Tibial artery (tissue), 4 donors: ENCODE measurements around the gene TXN.
"Not testable (repeated sequence)": the region's sequence is repeated elsewhere in the genome, so short reads cannot be mapped to it uniquely, and the experiment has no call there.

ENCODE experiments used
- DNase-seq, 2 donors: peaks; one replicate each; pipeline ENCODE4 v3.0.0-alpha.2; 2019
- H3K27ac ChIP-seq, 2 donors: fragments of 200-600 bp; sonication (generic) in 1 of 2; 1 replicate in 1 of 2; 2 replicates in 1 of 2; pipeline ENCODE4 v1.5.1; 2018 to 2019; ENCODE audit warnings: mild to moderate bottlenecking in 1 of 2
- H3K27me3 ChIP-seq, 2 donors: fragments of 200-600 bp; sonication (generic) in 1 of 2; one replicate each; pipeline versions ENCODE4 v1.5.1 to v1.6.0; 2016 to 2019
- H3K36me3 ChIP-seq, 3 donors: fragments of 200-600 bp; sonication (generic) in 2 of 3; one replicate each; pipeline ENCODE4 v1.5.1; 2016 to 2019; ENCODE audit warnings: mild to moderate bottlenecking in 2 of 3
- H3K4me1 ChIP-seq, 4 donors: fragments of 200-600 bp; sonication (generic) in 2 of 4; 1 replicate in 3 of 4; 2 replicates in 1 of 4; pipeline ENCODE4 v1.5.1; 2016 to 2019
- H3K4me3 ChIP-seq, 2 donors: fragments of 200-600 bp; sonication (generic) in 1 of 2; 1 replicate in 1 of 2; 2 replicates in 1 of 2; pipeline ENCODE4 v1.5.1; 2018 to 2019; ENCODE audit warnings: mild to moderate bottlenecking in 2 of 2
- H3K9me3 ChIP-seq, 3 donors: fragments of 200-600 bp; sonication (generic) in 1 of 3; one replicate each; pipeline ENCODE4 v1.5.1; 2016 to 2019
- intact Hi-C: fragments of 100-400 bp; cut with DNase I; formaldehyde crosslinking; loops from one replicate; pipeline ENCODE4 v1.15.0; 2023; ENCODE audit warnings: low total_unique reads
- TF ChIP-seq, protein P1 (sequence below), 2 experiments: fragments of 200-600 bp in 1 of 2; fragments of 450-650 bp in 1 of 2; IDR thresholded peaks; one replicate each; pipeline ENCODE4 v1.5.1; 2017 to 2019; ENCODE audit warnings: antibody characterized with exemption in 2 of 2, mild to moderate bottlenecking in 1 of 2, moderate library complexity in 1 of 2

TXN gene

DNA sequence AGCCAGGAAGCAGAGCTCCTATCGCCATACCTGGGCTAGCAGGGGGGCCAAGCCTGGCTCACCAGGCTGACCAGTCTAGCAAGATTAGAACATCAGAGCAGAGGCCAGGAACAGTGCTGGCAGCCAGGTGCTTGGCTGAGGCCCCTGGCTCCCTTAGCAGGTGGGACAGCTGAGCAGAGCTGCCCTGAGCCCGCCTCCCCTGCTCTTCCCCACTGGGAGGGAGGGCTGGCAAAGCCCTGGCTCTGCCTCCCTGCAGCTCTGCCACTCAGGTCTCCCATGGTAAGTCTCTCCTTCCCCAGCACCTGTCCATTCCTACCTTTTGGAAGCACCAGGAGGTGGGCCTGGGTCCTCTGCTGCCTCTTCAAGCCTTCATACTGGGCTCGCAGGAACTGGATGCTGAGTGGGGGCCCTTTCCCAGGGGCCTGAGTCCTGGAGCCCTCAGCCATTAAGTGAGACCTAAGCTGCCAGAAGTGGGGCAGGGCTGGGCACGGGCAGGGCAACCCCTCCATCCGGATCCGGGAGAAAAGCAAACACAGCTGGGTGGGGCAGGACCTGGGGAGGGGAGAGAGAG lies 49.2 kb downstream of the TXN start:
- no peak for DNase-seq
- intact Hi-C loops = no loop called here
- TF ChIP-seq, protein P1, sequence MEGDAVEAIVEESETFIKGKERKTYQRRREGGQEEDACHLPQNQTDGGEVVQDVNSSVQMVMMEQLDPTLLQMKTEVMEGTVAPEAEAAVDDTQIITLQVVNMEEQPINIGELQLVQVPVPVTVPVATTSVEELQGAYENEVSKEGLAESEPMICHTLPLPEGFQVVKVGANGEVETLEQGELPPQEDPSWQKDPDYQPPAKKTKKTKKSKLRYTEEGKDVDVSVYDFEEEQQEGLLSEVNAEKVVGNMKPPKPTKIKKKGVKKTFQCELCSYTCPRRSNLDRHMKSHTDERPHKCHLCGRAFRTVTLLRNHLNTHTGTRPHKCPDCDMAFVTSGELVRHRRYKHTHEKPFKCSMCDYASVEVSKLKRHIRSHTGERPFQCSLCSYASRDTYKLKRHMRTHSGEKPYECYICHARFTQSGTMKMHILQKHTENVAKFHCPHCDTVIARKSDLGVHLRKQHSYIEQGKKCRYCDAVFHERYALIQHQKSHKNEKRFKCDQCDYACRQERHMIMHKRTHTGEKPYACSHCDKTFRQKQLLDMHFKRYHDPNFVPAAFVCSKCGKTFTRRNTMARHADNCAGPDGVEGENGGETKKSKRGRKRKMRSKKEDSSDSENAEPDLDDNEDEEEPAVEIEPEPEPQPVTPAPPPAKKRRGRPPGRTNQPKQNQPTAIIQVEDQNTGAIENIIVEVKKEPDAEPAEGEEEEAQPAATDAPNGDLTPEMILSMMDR (IDR thresholded peaks at IDR 0.05) = no peak
- H3K4me3 ChIP-seq = no peak overlapping the region
- H3K4me1 ChIP-seq = peaks cover 0 to 4% (median 0%) of the 10 kb centered on the region in 4 donors
- H3K27me3 ChIP-seq = peaks cover 0 to 10% of the 10 kb centered on the region in 2 donors
- H3K36me3 ChIP-seq = no peaks in the 10 kb centered on the region
- no peak overlapping the region for H3K27ac ChIP-seq
- H3K9me3 ChIP-seq = no peaks in the 10 kb centered on the region

- Histone ChIP-seq H3K27me3 (peaks cover 0 to 10% of the 10 kb centered on the region in 2 donors), H3K4me3 (no peak overlapping the region), H3K9me3 (no peaks in the 10 kb centered on the region), H3K36me3 (no peaks in the 10 kb centered on the region), H3K27ac (no peak overlapping the region), H3K4me1 (peaks cover 0 to 4% (median 0%) of the 10 kb centered on the region in 4 donors)
- intact Hi-C loops = no loop called here
- DNase-seq = no peak
- TF ChIP-seq, protein P1 (IDR thresholded peaks at IDR 0.05) = no peak
These were observed 49.9 kb downstream of the TXN start for GRCh38 chr9:110206389-110206788.

- H3K4me3 ChIP-seq, H3K27ac ChIP-seq, H3K9me3 ChIP-seq, DNase-seq, H3K36me3 ChIP-seq, H3K4me1 ChIP-seq, intact Hi-C loops: not testable (repeated sequence)
- H3K27me3 ChIP-seq = peaks cover 0 to 10% of the 10 kb centered on the region in 2 donors
These were observed 50.7 kb downstream of the TXN start for GRCh38 chr9:110205612-110206011.

GRCh38 chr9:110202232-110202631 lies 54.1 kb downstream of the TXN start:
- Histone ChIP-seq H3K4me1 (no peaks in the 10 kb centered on the region), H3K36me3 (no peaks in the 10 kb centered on the region), H3K4me3 (no peak overlapping the region), H3K27me3 (peaks cover 0 to 8% of the 10 kb centered on the region in 2 donors), H3K9me3 (no peaks in the 10 kb centered on the region), H3K27ac (no peak overlapping the region)
- intact Hi-C loops = no loop called here
- TF ChIP-seq, protein P1 (IDR thresholded peaks at IDR 0.05) = no peak
- no peak for DNase-seq

GRCh38 chr9:110199643-110200042 lies 56.7 kb downstream of the TXN start:
- DNase-seq = no peak
- H3K36me3 ChIP-seq = no peaks in the 10 kb centered on the region
- no peak overlapping the region for H3K27ac ChIP-seq
- no peaks in the 10 kb centered on the region for H3K27me3 ChIP-seq
- intact Hi-C loops = no loop called here
- no peaks in the 10 kb centered on the region for H3K9me3 ChIP-seq
- no peak overlapping the region for H3K4me3 ChIP-seq
- H3K4me1 ChIP-seq = no peaks in the 10 kb centered on the region
- TF ChIP-seq, protein P1 (IDR thresholded peaks at IDR 0.05) = no peak

- TF ChIP-seq, protein P1 (IDR thresholded peaks at IDR 0.05) = no peak
- intact Hi-C loops = no loop called here
These were observed 58.0 kb downstream of the TXN start for GRCh38 chr9:110198357-110198756.

More at GRCh38 chr9:110198357-110198756, 58.0 kb downstream of the TXN start:
- DNase-seq = no peak
- Histone ChIP-seq H3K27me3 (no peaks in the 10 kb centered on the region), H3K4me1 (peaks cover 0 to 6% (median 0%) of the 10 kb centered on the region in 4 donors), H3K36me3 (no peaks in the 10 kb centered on the region), H3K27ac (no peak overlapping the region), H3K4me3 (no peak overlapping the region), H3K9me3 (no peaks in the 10 kb centered on the region)
